ENCODE results near the gene FAM32A.

DNA sequence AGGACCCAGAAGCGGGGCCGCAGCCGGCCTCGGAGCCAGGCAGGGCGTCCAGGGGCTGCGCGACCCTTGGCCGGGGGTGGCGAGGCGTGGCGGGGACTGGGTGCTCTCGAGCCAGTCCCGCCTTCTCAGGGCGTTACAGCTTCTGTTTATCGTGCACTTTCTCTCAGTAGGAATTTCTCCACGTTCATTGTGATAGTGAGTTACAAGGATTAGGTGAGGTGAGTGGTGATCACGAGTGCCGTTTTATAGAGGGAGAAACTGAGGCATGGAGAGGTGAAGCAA is 13.1 kb downstream of the FAM32A start:
- TF ChIP-seq POLR2A (IDR thresholded peaks at IDR 0.05) (no peak), CTCF (IDR thresholded peaks at IDR 0.05) (no peak)

Data from upper lobe of left lung (tissue), 4 donors.